Peyer's patch (tissue), 4 donors: ENCODE data around the gene PROSER3.

ENCODE experiments used
- POLR2A ChIP-seq, 2 donors: fragments of 450-650 bp; IDR thresholded peaks; one replicate each; pipeline ENCODE4 v1.5.1; 2017; ENCODE audit warnings: antibody characterized with exemption in 2 of 2, mild to moderate bottlenecking in 2 of 2, moderate library complexity in 2 of 2
- TF ChIP-seq, protein P1 (sequence below), 6 experiments: fragments of 450-650 bp in 4 of 6; fragments of 200-600 bp in 2 of 6; sonication (generic) in 1 of 6; IDR thresholded peaks; one replicate each; pipeline ENCODE4 v1.5.1; 2017 to 2019; ENCODE audit warnings: antibody characterized with exemption in 6 of 6, mild to moderate bottlenecking in 3 of 6, moderate library complexity in 1 of 6

DNA sequence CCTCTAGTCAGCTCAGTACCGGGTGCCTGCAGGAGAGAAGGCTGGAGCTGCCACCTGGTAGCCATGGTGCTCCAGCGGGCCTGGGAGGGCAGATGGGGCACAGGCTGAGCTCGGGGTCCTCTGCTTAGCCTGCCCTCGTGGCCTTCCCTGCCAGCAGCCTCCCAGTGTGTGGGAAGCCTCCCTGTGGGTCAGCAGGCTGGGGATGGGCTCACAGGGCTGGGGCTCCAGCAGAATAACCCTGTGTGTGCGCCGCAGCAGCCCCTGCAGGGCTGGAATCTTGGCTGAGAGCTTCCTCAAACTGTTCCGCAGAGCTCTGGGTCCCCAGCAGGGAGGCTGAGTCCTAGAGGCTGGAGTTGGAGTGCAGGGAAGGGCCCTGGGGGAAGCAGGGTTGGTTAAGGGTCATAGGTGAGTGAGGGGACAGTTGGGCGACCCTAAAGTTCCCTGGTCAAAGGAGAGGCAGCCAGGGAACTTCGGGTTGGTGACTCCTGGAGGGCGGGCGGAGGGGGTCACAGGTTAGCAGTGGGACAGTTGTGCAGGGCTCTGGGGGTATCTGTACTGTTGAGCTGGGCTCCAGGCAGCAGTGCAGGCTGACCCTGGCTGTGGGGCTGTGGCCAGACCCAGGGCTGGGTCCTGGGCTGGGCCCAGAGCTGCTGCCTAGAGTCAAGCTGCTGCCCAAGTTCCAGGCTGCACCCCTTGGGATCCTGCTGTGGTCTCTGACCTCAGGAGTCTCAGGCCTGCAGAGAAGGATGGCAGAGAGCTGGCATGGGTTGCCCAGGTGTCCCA lies 31.4 kb downstream of the PROSER3 start:
- TF ChIP-seq, protein P1, sequence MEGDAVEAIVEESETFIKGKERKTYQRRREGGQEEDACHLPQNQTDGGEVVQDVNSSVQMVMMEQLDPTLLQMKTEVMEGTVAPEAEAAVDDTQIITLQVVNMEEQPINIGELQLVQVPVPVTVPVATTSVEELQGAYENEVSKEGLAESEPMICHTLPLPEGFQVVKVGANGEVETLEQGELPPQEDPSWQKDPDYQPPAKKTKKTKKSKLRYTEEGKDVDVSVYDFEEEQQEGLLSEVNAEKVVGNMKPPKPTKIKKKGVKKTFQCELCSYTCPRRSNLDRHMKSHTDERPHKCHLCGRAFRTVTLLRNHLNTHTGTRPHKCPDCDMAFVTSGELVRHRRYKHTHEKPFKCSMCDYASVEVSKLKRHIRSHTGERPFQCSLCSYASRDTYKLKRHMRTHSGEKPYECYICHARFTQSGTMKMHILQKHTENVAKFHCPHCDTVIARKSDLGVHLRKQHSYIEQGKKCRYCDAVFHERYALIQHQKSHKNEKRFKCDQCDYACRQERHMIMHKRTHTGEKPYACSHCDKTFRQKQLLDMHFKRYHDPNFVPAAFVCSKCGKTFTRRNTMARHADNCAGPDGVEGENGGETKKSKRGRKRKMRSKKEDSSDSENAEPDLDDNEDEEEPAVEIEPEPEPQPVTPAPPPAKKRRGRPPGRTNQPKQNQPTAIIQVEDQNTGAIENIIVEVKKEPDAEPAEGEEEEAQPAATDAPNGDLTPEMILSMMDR (IDR thresholded peaks at IDR 0.05), result no peak
- TF ChIP-seq POLR2A (IDR thresholded peaks at IDR 0.05), result no peak
